Activated CD4-positive, alpha-beta T cell treated with anti-CD3 and anti-CD28 coated beads, Interleukin-2, amount 50 U/mL, for 16 hours (primary cell): ENCODE data around the gene CAV2.

Experiments
- DNase-seq: peaks from one replicate; pipeline ENCODE4 v3.0.0-alpha.2; 2020

Gene CAV2

GRCh38 chr7:116525298-116525912 lies 25.9 kb downstream of the CAV2 start:
- peak; percentile 20 for DNase-seq

- DNase-seq = peak; percentile 62
Observed at GRCh38 chr7:116525913-116526861, 26.6 kb downstream of the CAV2 start.

- DNase-seq = no peak
Observed at GRCh38 chr7:116526897-116527296, 27.4 kb downstream of the CAV2 start.

GRCh38 chr7:116527521-116527920 lies 28.0 kb downstream of the CAV2 start:
- no peak for DNase-seq

GRCh38 chr7:116528008-116528789 lies 28.7 kb downstream of the CAV2 start:
- no peak for DNase-seq

GRCh38 chr7:116529250-116529649 lies 29.7 kb downstream of the CAV2 start:
- no peak for DNase-seq

- no peak for DNase-seq
Observed at GRCh38 chr7:116530107-116530820, 30.7 kb downstream of the CAV2 start.

- DNase-seq = no peak
Observed at GRCh38 chr7:116532102-116532688, 32.7 kb downstream of the CAV2 start.

GRCh38 chr7:116534790-116535189 lies 35.3 kb downstream of the CAV2 start:
- no peak for DNase-seq

GRCh38 chr7:116535416-116535815 lies 35.9 kb downstream of the CAV2 start:
- DNase-seq = no peak

- no peak for DNase-seq
Observed at GRCh38 chr7:116538138-116538537, 38.6 kb downstream of the CAV2 start.

GRCh38 chr7:116539879-116540278 lies 40.3 kb downstream of the CAV2 start:
- DNase-seq = no peak

- no peak for DNase-seq
Observed at GRCh38 chr7:116540743-116541142, 41.2 kb downstream of the CAV2 start.

GRCh38 chr7:116541951-116542350 lies 42.4 kb downstream of the CAV2 start:
- DNase-seq = no peak

GRCh38 chr7:116542618-116543017 lies 43.1 kb downstream of the CAV2 start:
- no peak for DNase-seq

GRCh38 chr7:116543664-116544063 lies 44.1 kb downstream of the CAV2 start:
- peak; percentile 5 for DNase-seq

- DNase-seq = no peak
Observed at GRCh38 chr7:116544487-116544886, 44.9 kb downstream of the CAV2 start.

GRCh38 chr7:116545411-116545993 lies 46.0 kb downstream of the CAV2 start:
- no peak for DNase-seq

- no peak for DNase-seq
Observed at GRCh38 chr7:116546054-116546453, 46.5 kb downstream of the CAV2 start.

- DNase-seq = no peak
Observed at GRCh38 chr7:116546916-116547315, 47.4 kb downstream of the CAV2 start.

- no peak for DNase-seq
Observed at GRCh38 chr7:116547347-116547746, 47.8 kb downstream of the CAV2 start.

GRCh38 chr7:116548506-116548905 lies 49.0 kb downstream of the CAV2 start:
- no peak for DNase-seq
